HCT116 (cell line): ENCODE measurements around the gene TCF7L2.

ENCODE experiments used
- CEBPB ChIP-seq: IDR thresholded peaks from 2 replicates; pipeline ENCODE4 v1.6.1; 2012; ENCODE audit warnings: low read depth
- EGR1 ChIP-seq: IDR thresholded peaks from 2 replicates; pipeline ENCODE4 v1.6.1; 2012; ENCODE audit warnings: low read depth
- EZH2 ChIP-seq: fragments of 200-600 bp; sonication (generic); IDR thresholded peaks from 2 replicates; pipeline ENCODE4 v1.6.1; 2017; ENCODE audit warnings: antibody characterized with exemption, mixed run types
- EZH2phosphoT487 ChIP-seq: fragments of 200-600 bp; IDR thresholded peaks from 2 replicates; pipeline ENCODE4 v1.6.1; 2018; ENCODE audit warnings: antibody characterized with exemption, borderline replicate concordance
- MAX ChIP-seq: IDR thresholded peaks from 2 replicates; pipeline ENCODE4 v1.6.1; 2012
- POLR2A ChIP-seq: IDR thresholded peaks from 2 replicates; pipeline ENCODE4 v1.7.0; 2011; ENCODE audit warnings: borderline replicate concordance; ENCODE audit not compliant: insufficient read depth, insufficient read length; ENCODE audit errors: extremely low read depth
- POLR2AphosphoS5 ChIP-seq: IDR thresholded peaks from 2 replicates; pipeline ENCODE4 v1.6.1; 2011; ENCODE audit warnings: mild to moderate bottlenecking, low read depth, low read length, moderate library complexity
- RAD21 ChIP-seq: IDR thresholded peaks from 2 replicates; pipeline ENCODE4 v1.6.1; 2012; ENCODE audit warnings: low read depth, mild to moderate bottlenecking
- SIN3A ChIP-seq: IDR thresholded peaks from 2 replicates; pipeline ENCODE4 v1.6.1; 2012; ENCODE audit warnings: low read depth
- SP1 ChIP-seq: IDR thresholded peaks from 2 replicates; pipeline ENCODE4 v1.6.1; 2012; ENCODE audit warnings: low read depth
- YY1 ChIP-seq: IDR thresholded peaks from 2 replicates; pipeline ENCODE4 v1.6.1; 2011; ENCODE audit warnings: low read length, low read depth, moderate library complexity, mild to moderate bottlenecking; ENCODE audit not compliant: insufficient replicate concordance; ENCODE audit errors: extremely low read depth
- ZNF274 ChIP-seq: fragments of 200-500 bp; sonication (Bioruptor generic); IDR thresholded peaks from 2 replicates; pipeline ENCODE4 v1.6.1; 2014; ENCODE audit warnings: mild to moderate bottlenecking, low read depth, low read length, inconsistent platforms
- TF ChIP-seq, protein P1 (sequence below), 3 experiments: fragments of 200-600 bp in 1 of 3; sonication (generic) in 1 of 3; IDR thresholded peaks in 2 of 3; conservative IDR thresholded peaks in 1 of 3; 2 replicates each; pipeline ENCODE4 v1.5.1; 2012 to 2017; ENCODE audit warnings: low read depth in 2 of 3, low read length in 2 of 3, antibody characterized with exemption in 1 of 3, borderline replicate concordance in 1 of 3, control low read depth in 1 of 3, mild to moderate bottlenecking in 1 of 3, mixed read lengths in 1 of 3, mixed run types in 1 of 3, moderate library complexity in 1 of 3; ENCODE audit not compliant: insufficient read depth in 1 of 3
- TF ChIP-seq, protein P2 (sequence below): IDR thresholded peaks from 2 replicates; pipeline ENCODE4 v1.6.1; 2011; ENCODE audit warnings: mild to moderate bottlenecking, low read length, moderate library complexity; ENCODE audit not compliant: insufficient replicate concordance; ENCODE audit errors: extremely low read depth

- TF ChIP-seq, protein P1, sequence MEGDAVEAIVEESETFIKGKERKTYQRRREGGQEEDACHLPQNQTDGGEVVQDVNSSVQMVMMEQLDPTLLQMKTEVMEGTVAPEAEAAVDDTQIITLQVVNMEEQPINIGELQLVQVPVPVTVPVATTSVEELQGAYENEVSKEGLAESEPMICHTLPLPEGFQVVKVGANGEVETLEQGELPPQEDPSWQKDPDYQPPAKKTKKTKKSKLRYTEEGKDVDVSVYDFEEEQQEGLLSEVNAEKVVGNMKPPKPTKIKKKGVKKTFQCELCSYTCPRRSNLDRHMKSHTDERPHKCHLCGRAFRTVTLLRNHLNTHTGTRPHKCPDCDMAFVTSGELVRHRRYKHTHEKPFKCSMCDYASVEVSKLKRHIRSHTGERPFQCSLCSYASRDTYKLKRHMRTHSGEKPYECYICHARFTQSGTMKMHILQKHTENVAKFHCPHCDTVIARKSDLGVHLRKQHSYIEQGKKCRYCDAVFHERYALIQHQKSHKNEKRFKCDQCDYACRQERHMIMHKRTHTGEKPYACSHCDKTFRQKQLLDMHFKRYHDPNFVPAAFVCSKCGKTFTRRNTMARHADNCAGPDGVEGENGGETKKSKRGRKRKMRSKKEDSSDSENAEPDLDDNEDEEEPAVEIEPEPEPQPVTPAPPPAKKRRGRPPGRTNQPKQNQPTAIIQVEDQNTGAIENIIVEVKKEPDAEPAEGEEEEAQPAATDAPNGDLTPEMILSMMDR (IDR thresholded peaks at IDR 0.05 in 2 of 3, conservative IDR thresholded peaks at IDR 0.05 in 1 of 3; ENCODE audit: borderline replicate concordance in 1 of 3, insufficient read depth in 1 of 3, low read depth in 2 of 3, low read length in 2 of 3): no peak
- TF ChIP-seq MAX (no peak), POLR2A (no peak), POLR2AphosphoS5 (no peak), SIN3A (no peak), EZH2 (no peak), EZH2phosphoT487 (no peak), SP1 (no peak), CEBPB (no peak), ZNF274 (no peak), RAD21 (no peak), YY1 (no peak), EGR1 (no peak)
- TF ChIP-seq, protein P2, sequence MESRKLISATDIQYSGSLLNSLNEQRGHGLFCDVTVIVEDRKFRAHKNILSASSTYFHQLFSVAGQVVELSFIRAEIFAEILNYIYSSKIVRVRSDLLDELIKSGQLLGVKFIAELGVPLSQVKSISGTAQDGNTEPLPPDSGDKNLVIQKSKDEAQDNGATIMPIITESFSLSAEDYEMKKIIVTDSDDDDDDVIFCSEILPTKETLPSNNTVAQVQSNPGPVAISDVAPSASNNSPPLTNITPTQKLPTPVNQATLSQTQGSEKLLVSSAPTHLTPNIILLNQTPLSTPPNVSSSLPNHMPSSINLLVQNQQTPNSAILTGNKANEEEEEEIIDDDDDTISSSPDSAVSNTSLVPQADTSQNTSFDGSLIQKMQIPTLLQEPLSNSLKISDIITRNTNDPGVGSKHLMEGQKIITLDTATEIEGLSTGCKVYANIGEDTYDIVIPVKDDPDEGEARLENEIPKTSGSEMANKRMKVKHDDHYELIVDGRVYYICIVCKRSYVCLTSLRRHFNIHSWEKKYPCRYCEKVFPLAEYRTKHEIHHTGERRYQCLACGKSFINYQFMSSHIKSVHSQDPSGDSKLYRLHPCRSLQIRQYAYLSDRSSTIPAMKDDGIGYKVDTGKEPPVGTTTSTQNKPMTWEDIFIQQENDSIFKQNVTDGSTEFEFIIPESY: no peak
Observed at GRCh38 chr10:113027574-113028455, 77.8 kb downstream of the TCF7L2 start.
